ENCODE data around the gene SCMH1.

The SCMH1 gene

GRCh38 chr1:40987439-40988276, 254.4 kb downstream of the SCMH1 start:
- FAIRE-seq: no peak

- FAIRE-seq: no peak
These were observed 255.2 kb downstream of the SCMH1 start for GRCh38 chr1:40986956-40987355.

GRCh38 chr1:40986328-40986783, 255.8 kb downstream of the SCMH1 start:
- FAIRE-seq: no peak

GRCh38 chr1:40985875-40986274, 256.2 kb downstream of the SCMH1 start:
- no peak for FAIRE-seq

DNA sequence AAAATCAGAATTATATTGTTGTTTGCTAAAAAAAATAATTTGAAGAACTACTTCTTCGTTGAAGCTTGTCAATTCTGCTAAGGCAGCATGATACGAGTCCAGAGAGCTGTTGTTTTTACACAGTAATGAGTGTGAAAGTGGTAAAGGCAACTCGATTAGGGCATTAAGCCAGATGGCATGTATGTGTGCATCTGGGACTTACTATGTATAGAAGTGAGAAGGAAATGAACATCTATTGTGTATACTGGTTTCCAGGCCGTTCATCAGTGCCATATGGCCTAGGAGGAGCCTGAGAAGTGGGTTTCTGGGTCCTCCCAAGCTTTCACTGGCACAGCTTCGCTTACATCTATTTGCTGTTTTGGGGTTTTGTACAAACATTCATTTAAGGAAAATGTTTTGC, 256.9 kb downstream of the SCMH1 start:
- FAIRE-seq: no peak

DNA sequence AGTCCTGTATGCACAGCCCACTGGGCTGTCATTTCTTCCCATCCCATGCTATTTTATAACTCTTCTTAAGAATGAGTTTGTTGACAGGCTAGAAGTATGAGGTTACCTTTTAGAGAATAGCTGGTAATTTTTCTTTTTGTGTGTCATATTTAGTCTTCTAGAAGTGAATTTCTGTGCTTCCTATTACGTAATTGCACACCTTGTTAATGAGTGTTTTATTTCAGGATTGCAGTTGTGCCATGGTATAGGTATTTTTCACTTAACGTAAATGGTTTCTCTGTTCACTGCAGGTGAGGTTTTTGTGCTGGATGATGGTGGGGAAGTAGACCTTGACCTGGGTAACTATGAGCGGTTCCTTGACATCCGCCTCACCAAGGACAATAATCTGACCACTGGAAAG, 257.6 kb downstream of the SCMH1 start:
- no peak for FAIRE-seq

GRCh38 chr1:40984066-40984465, 258.0 kb downstream of the SCMH1 start:
- FAIRE-seq: no peak

GRCh38 chr1:40983286-40983685, 258.8 kb downstream of the SCMH1 start:
- no peak for FAIRE-seq

- FAIRE-seq: no peak
These were observed 259.4 kb downstream of the SCMH1 start for GRCh38 chr1:40982721-40983120.

DNA sequence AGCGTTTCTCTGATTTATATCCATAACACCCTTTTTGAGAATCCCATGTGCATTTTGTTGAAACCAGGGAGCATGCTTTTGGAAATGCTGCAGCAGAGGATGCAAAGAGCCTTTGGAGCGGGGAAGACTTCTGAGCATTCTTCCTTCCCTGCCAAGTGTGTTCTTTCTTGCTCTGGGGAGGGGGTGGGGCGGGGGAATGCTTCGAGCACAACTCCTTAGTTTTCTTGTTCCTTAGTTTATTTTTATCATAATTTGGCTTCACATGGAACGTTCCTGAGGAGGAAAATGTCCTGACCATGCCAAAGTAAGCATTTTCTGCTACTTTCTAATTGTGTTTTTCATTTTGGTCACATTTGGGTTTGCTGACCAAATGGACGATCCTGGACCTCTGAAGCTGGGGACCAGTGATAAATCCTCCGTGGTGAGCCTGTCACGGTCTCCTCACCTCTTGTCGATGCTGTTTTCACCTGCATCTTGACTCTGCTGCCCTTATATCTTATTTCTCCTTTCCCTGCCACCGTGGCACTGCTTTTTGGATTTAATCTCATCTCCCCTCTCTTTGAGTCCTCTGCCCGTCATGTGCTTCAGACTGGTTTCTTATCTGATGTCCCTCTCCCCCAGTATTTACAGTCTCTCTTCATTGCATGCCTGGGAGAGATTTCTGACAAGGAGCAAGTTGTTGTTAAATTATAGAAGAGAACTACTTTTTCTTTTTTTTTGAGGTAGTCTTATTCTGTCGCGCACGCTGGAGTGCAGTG, 260.2 kb downstream of the SCMH1 start:
- FAIRE-seq: no peak

GRCh38 chr1:40980453-40981121, 261.5 kb downstream of the SCMH1 start:
- no peak for FAIRE-seq

GRCh38 chr1:40980068-40980452, 262.0 kb downstream of the SCMH1 start:
- FAIRE-seq: no peak

- no peak for FAIRE-seq
These were observed 262.7 kb downstream of the SCMH1 start, which contains the start of gene CTPS1 for GRCh38 chr1:40979241-40980067. TSS of gene CTPS1 (plus strand) at chr1:40979696. CDS start at chr1:40983291, 3,595 bp downstream.

DNA sequence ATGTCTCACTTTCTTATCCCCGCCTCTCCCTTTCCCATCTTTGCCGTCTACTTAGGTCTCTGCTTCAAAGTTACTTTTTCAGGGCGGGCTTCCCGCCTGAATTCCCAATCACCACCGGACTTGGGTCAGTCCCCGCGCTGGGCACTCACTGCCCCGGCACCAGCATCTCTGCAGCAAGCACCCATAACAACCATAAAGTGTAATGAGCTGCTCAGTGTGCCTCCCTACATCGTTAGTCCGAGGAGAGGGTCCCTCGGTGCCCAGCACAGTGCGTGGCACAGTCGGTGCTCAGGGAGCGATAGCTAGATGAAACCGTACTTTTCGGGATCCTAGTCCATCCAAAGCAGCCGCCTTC, 263.2 kb downstream of the SCMH1 start:
- FAIRE-seq: no peak

- FAIRE-seq: no peak
These were observed 264.4 kb downstream of the SCMH1 start for GRCh38 chr1:40977716-40978115.
